Measurements from ENCODE around the gene ACVRL1.
"Not testable (repeated sequence)": the region's sequence is repeated elsewhere in the genome, so short reads cannot be mapped to it uniquely, and the experiment has no call there.

Gene ACVRL1

GRCh38 chr12:51879102-51879501 is 28.2 kb upstream of the ACVRL1 start:
- Histone ChIP-seq H3K9me3 (ENCODE audit: insufficient read depth, low read depth, low read length) (no peaks in the 10 kb centered on the region), H3K9ac (ENCODE audit: low read depth, low read length) (no peak overlapping the region), H3K4me3 (ENCODE audit: low read length) (no peak overlapping the region), H3K27me3 (ENCODE audit: insufficient read depth, low read length) (no peaks in the 10 kb centered on the region), H3K4me1 (ENCODE audit: insufficient read depth, low read length) (no peaks in the 10 kb centered on the region), H3K27ac (ENCODE audit: low read depth, low read length) (no peak overlapping the region), H3K36me3 (ENCODE audit: insufficient read depth, low read length) (no peaks in the 10 kb centered on the region)
- 96% methylated on average over 3 of the region's 3 CpGs for WGBS

DNA sequence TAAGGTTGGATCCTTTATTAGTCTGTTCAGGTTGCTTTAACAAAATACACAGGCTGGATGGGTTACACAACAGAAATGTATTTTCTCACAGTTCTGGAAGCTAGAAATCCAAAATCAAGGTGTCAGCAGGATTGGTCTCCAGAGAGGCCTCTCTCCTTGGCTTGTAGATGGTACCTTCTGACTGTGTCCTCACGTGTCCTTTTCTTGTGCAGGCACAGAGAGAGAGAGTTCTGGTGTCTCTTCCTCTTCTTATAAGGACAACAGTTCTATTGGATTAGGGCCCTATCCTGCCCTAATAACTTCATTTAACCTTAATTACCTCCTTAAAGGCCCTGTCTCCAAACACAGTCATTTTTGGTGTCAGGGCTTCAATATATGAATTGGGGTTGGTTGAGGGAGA is 24.0 kb upstream of the ACVRL1 start:
- Histone ChIP-seq H3K4me1 (ENCODE audit: insufficient read depth, low read length) (no peaks in the 10 kb centered on the region), H3K9ac (ENCODE audit: low read depth, low read length) (no peak overlapping the region), H3K27me3 (ENCODE audit: insufficient read depth, low read length) (peaks cover 4% of the 10 kb centered on the region), H3K36me3 (ENCODE audit: insufficient read depth, low read length) (no peaks in the 10 kb centered on the region), H3K4me3 (ENCODE audit: low read length) (no peak overlapping the region), H3K27ac (ENCODE audit: low read depth, low read length) (no peak overlapping the region), H3K9me3 (ENCODE audit: insufficient read depth, low read depth, low read length) (peaks cover 5% of the 10 kb centered on the region)
- whole genome bisulfite sequencing, result 70% methylated on average over 1 of the region's 1 CpG

GRCh38 chr12:51883998-51884675 is 23.2 kb upstream of the ACVRL1 start:
- Histone ChIP-seq H3K27ac (ENCODE audit: low read depth, low read length) (no peak overlapping the region), H3K36me3 (ENCODE audit: insufficient read depth, low read length) (no peaks in the 10 kb centered on the region), H3K4me3 (ENCODE audit: low read length) (no peak overlapping the region), H3K9ac (ENCODE audit: low read depth, low read length) (no peak overlapping the region), H3K27me3 (ENCODE audit: insufficient read depth, low read length) (peaks cover 12% of the 10 kb centered on the region), H3K9me3 (ENCODE audit: insufficient read depth, low read depth, low read length) (peaks cover 5% of the 10 kb centered on the region), H3K4me1 (ENCODE audit: insufficient read depth, low read length) (no peaks in the 10 kb centered on the region)
- WGBS, result 90% methylated on average over 4 of the region's 4 CpGs

GRCh38 chr12:51884676-51885229 is 22.6 kb upstream of the ACVRL1 start:
- no peaks in the 10 kb centered on the region for H3K4me1 ChIP-seq (ENCODE audit: insufficient read depth, low read length)
- H3K9ac ChIP-seq (ENCODE audit: low read depth, low read length), result no peak overlapping the region
- WGBS, result 88% methylated on average over 11 of the region's 11 CpGs
- no peak overlapping the region for H3K27ac ChIP-seq (ENCODE audit: low read depth, low read length)
- H3K4me3 ChIP-seq (ENCODE audit: low read length), result no peak overlapping the region
- peaks cover 5% of the 10 kb centered on the region for H3K9me3 ChIP-seq (ENCODE audit: insufficient read depth, low read depth, low read length)
- H3K27me3 ChIP-seq (ENCODE audit: insufficient read depth, low read length), result peaks cover 13% of the 10 kb centered on the region
- no peaks in the 10 kb centered on the region for H3K36me3 ChIP-seq (ENCODE audit: insufficient read depth, low read length)

GRCh38 chr12:51885294-51886020 is 21.8 kb upstream of the ACVRL1 start:
- H3K36me3 ChIP-seq (ENCODE audit: insufficient read depth, low read length); H3K4me1 ChIP-seq (ENCODE audit: insufficient read depth, low read length); H3K27ac ChIP-seq (ENCODE audit: low read depth, low read length); H3K9me3 ChIP-seq (ENCODE audit: insufficient read depth, low read depth, low read length); H3K9ac ChIP-seq (ENCODE audit: low read depth, low read length); H3K4me3 ChIP-seq (ENCODE audit: low read length): not testable (repeated sequence)
- peaks cover 13% of the 10 kb centered on the region for H3K27me3 ChIP-seq (ENCODE audit: insufficient read depth, low read length)
- WGBS, result 95% methylated on average over 10 of the region's 10 CpGs

DNA sequence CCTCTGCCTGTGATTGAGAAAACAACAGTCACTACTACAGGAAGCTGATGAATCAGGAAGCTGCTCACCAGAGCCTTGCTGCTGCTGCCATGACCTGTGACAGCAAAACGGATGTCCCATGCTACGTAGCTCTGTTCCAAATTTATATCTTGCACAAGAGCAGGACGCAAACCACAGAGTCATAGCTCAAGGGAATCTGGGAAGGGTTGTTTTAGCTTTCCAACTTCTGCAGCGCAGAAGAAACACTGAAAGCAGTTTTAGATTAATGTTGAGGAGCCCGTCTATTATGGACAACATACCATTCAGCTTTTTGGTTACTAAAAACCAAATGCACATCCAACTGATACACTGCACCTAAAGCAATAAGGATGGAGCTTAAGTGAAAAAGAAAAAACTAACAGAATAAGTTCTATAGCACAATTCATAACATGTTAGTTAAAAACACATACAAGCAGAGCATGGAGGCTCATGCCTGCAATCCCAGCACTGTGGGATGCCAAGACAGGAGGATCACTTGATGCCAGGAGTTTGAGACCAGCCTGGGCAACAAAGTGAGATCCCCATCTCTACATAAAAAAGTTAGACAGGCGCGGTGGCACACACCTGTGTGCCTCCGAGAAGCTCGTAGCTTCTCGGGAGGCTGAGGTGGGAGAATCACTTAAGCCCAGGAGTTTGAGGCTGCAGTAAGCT is 21.1 kb upstream of the ACVRL1 start:
- peaks cover 5% of the 10 kb centered on the region for H3K9me3 ChIP-seq (ENCODE audit: insufficient read depth, low read depth, low read length)
- no peak overlapping the region for H3K4me3 ChIP-seq (ENCODE audit: low read length)
- H3K36me3 ChIP-seq (ENCODE audit: insufficient read depth, low read length), result no peaks in the 10 kb centered on the region
- H3K27ac ChIP-seq (ENCODE audit: low read depth, low read length), result no peak overlapping the region
- peaks cover 2% of the 10 kb centered on the region; the same call in 1 of the 2 replicates for H3K4me1 ChIP-seq (ENCODE audit: insufficient read depth, low read length)
- H3K9ac ChIP-seq (ENCODE audit: low read depth, low read length), result no peak overlapping the region
- WGBS, result 88% methylated on average over 9 of the region's 10 CpGs
- peaks cover 13% of the 10 kb centered on the region for H3K27me3 ChIP-seq (ENCODE audit: insufficient read depth, low read length)

DNA sequence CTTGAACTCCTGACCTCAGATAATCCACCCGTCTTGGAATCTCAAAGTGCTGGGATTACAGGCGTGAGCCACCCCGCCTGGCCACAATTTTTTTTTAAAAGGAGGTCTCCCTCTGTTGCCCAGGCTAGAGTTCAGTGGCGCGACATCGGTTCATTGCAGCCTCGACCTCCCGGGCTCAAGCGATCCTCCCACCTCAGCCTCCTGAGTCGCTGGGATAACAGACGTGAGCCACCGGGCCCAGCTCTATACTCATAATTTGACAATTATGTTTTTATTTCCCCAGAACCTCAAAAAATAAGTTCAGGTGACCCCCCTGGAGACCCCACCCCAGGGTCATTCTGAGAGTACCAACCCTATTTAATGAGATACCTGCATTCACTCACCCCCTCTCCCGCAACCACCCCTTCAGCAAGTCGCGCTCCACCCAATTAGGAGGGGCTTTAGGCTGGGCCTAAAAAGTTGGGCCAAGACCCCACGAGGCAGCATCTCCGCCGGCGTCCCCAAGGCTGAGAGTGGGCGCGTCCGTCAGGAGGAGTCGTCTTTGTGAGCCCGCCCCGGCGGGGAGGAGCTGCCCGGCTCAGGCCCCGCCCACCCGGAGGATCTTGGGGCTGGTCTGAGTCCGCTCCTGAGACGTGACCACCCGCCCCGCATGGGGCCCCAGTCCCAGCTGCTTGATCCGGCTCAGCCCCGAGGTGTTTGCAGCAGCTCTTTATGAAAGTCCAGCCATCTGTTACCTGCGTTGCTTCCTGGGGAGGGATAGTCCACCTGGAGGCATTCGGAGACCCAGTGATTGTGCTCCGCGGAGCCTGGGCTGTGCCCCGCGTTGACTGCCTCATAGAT is 19.6 kb upstream of the ACVRL1 start, which contains the start of gene ANKRD33:
TSS of gene ANKRD33 (plus strand) at position 628 of the 840 bp plus-strand sequence. CDS start at position 712, 84 bp downstream.
- Histone ChIP-seq H3K9me3 (ENCODE audit: insufficient read depth, low read depth, low read length) (peaks cover 5% of the 10 kb centered on the region), H3K9ac (ENCODE audit: low read depth, low read length) (no peak within 1 kb of the TSS; the same call in 1 of the 2 replicates), H3K27me3 (ENCODE audit: insufficient read depth, low read length) (peaks cover 13% of the 10 kb centered on the region), H3K36me3 (ENCODE audit: insufficient read depth, low read length) (no peaks in the 10 kb centered on the region), H3K27ac (ENCODE audit: low read depth, low read length) (no peak within 1 kb of the TSS), H3K4me1 (ENCODE audit: insufficient read depth, low read length) (peaks cover 2% of the 10 kb centered on the region; the same call in 1 of the 2 replicates), H3K4me3 (ENCODE audit: low read length) (peak within 1 kb of the TSS; percentile 65)
- 40% methylated on average over 41 of the region's 41 CpGs for WGBS

DNA sequence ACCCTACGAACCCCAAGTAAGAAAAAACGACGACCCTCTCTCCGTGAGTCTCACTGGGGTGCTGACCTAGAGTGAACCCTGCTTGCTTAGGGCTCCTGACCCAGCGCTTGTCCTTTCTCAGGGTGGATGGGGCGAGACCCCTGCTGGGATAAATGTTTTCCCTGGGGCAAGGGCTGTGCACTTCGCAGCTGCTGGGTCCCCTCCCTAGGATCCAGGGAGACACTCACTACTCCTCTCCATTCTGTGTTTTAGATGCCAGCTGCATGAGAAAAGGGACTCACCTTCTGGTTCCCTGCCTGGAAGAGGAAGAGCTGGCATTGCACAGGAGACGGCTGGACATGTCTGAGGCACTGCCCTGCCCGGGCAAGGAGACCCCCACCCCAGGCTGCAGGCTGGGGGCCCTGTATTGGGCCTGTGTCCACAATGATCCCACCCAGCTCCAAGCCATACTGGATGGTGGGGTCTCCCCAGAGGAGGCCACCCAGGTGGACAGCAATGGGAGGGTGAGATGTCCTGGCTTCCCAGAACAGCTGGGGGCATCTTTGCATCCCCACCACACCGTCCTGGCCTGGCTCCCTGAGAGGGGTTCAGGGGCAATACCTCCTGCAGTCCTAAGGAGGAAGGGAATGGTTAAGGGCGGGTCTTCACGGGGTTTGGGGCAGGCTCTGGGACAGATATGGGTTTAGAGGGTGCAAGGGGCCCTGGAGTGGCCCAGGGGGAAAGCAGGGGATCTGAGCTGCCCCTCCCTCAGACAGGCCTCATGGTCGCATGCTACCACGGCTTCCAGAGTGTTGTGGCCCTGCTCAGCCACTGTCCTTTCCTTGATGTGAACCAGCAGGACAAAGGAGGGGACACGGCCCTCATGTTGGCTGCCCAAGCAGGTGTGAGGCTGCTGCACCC is 18.7 kb upstream of the ACVRL1 start:
- H3K9ac ChIP-seq (ENCODE audit: low read depth, low read length), result no peak overlapping the region; the same call in 1 of the 2 replicates
- H3K4me1 ChIP-seq (ENCODE audit: insufficient read depth, low read length), result peaks cover 2% of the 10 kb centered on the region; the same call in 1 of the 2 replicates
- no peak overlapping the region for H3K27ac ChIP-seq (ENCODE audit: low read depth, low read length)
- peaks cover 13% of the 10 kb centered on the region for H3K27me3 ChIP-seq (ENCODE audit: insufficient read depth, low read length)
- H3K9me3 ChIP-seq (ENCODE audit: insufficient read depth, low read depth, low read length), result peaks cover 5% of the 10 kb centered on the region
- H3K4me3 ChIP-seq (ENCODE audit: low read length), result peak overlapping the region; percentile 65
- H3K36me3 ChIP-seq (ENCODE audit: insufficient read depth, low read length), result no peaks in the 10 kb centered on the region
- WGBS, result 65% methylated on average over 15 of the region's 15 CpGs

- 88% methylated on average over 19 of the region's 21 CpGs for WGBS
- H3K9me3 ChIP-seq (ENCODE audit: insufficient read depth, low read depth, low read length), result peaks cover 5% of the 10 kb centered on the region
- no peaks in the 10 kb centered on the region for H3K36me3 ChIP-seq (ENCODE audit: insufficient read depth, low read length)
- H3K4me3 ChIP-seq (ENCODE audit: low read length), result no peak overlapping the region
- H3K4me1 ChIP-seq (ENCODE audit: insufficient read depth, low read length), result peaks cover 2% of the 10 kb centered on the region; the same call in 1 of the 2 replicates
- peaks cover 13% of the 10 kb centered on the region for H3K27me3 ChIP-seq (ENCODE audit: insufficient read depth, low read length)
- H3K27ac ChIP-seq (ENCODE audit: low read depth, low read length), result no peak overlapping the region
- H3K9ac ChIP-seq (ENCODE audit: low read depth, low read length), result no peak overlapping the region
Measured at GRCh38 chr12:51889216-51890132, 17.8 kb upstream of the ACVRL1 start.
